Measurements from ENCODE around the gene TLR8.

The TLR8 gene

DNA sequence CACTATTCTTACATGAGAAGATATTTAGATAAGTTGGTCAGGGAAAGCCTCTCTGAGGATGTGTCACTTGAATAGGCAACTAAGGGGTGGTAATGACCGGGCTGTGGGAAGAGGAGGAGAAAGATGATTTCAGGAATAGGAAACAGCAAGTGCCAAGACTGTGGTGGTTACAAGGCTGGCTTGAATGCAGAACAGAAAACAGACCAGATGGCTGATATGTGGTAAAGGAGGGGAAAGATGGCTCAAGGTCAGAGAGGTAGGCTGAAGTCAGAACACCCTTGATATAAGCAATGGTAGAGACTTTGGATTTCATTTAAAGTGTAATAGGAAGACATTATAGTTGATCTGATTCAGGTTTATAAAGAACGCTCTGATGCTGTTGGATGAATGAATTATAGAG, 24.5 kb upstream of the TLR8 start:
- H3K4me1 ChIP-seq (ENCODE audit: control insufficient read depth, insufficient read depth, low read length, unreplicated experiment): no peaks in the 10 kb centered on the region
- no peak overlapping the region for H3K27ac ChIP-seq (ENCODE audit: low read depth, low read length)
- H3K79me2 ChIP-seq (ENCODE audit: control insufficient read depth, insufficient read depth, low read length, unreplicated experiment): no peaks in the 10 kb centered on the region
- H3K4me3 ChIP-seq (ENCODE audit: low read depth, low read length): no peak overlapping the region
- H3K27me3 ChIP-seq (ENCODE audit: insufficient read depth, low read length): peaks cover 33% of the 10 kb centered on the region
- H2AFZ ChIP-seq (ENCODE audit: low read length, unreplicated experiment): no peak overlapping the region
- no peaks in the 10 kb centered on the region for H3K36me3 ChIP-seq (ENCODE audit: insufficient read depth, low read length)

- H3K27me3 ChIP-seq (ENCODE audit: insufficient read depth, low read length): peaks cover 60% of the 10 kb centered on the region
- H3K27ac ChIP-seq (ENCODE audit: low read depth, low read length): no peak overlapping the region
- no peaks in the 10 kb centered on the region for H3K36me3 ChIP-seq (ENCODE audit: insufficient read depth, low read length)
Observed at GRCh38 chrX:12885508-12885907, 20.9 kb upstream of the TLR8 start.

GRCh38 chrX:12886545-12886944, 19.9 kb upstream of the TLR8 start:
- Histone ChIP-seq H3K79me2 (ENCODE audit: control insufficient read depth, insufficient read depth, low read length, unreplicated experiment) (no peaks in the 10 kb centered on the region), H3K4me3 (ENCODE audit: low read depth, low read length) (no peak overlapping the region), H3K4me1 (ENCODE audit: control insufficient read depth, insufficient read depth, low read length, unreplicated experiment) (no peaks in the 10 kb centered on the region), H3K27ac (ENCODE audit: low read depth, low read length) (no peak overlapping the region), H3K36me3 (ENCODE audit: insufficient read depth, low read length) (no peaks in the 10 kb centered on the region), H3K27me3 (ENCODE audit: insufficient read depth, low read length) (peaks cover 60% of the 10 kb centered on the region), H2AFZ (ENCODE audit: low read length, unreplicated experiment) (no peak overlapping the region)

More at GRCh38 chrX:12885508-12885907, 20.9 kb upstream of the TLR8 start:
- Histone ChIP-seq H3K79me2 (ENCODE audit: control insufficient read depth, insufficient read depth, low read length, unreplicated experiment) (no peaks in the 10 kb centered on the region), H3K4me1 (ENCODE audit: control insufficient read depth, insufficient read depth, low read length, unreplicated experiment) (no peaks in the 10 kb centered on the region), H2AFZ (ENCODE audit: low read length, unreplicated experiment) (no peak overlapping the region), H3K4me3 (ENCODE audit: low read depth, low read length) (no peak overlapping the region)

GRCh38 chrX:12887141-12887540, 19.3 kb upstream of the TLR8 start:
- no peaks in the 10 kb centered on the region for H3K4me1 ChIP-seq (ENCODE audit: control insufficient read depth, insufficient read depth, low read length, unreplicated experiment)
- peaks cover 60% of the 10 kb centered on the region for H3K27me3 ChIP-seq (ENCODE audit: insufficient read depth, low read length)
- H2AFZ ChIP-seq (ENCODE audit: low read length, unreplicated experiment): no peak overlapping the region
- no peak overlapping the region for H3K4me3 ChIP-seq (ENCODE audit: low read depth, low read length)
- no peaks in the 10 kb centered on the region for H3K79me2 ChIP-seq (ENCODE audit: control insufficient read depth, insufficient read depth, low read length, unreplicated experiment)
- no peaks in the 10 kb centered on the region for H3K36me3 ChIP-seq (ENCODE audit: insufficient read depth, low read length)
- no peak overlapping the region for H3K27ac ChIP-seq (ENCODE audit: low read depth, low read length)

DNA sequence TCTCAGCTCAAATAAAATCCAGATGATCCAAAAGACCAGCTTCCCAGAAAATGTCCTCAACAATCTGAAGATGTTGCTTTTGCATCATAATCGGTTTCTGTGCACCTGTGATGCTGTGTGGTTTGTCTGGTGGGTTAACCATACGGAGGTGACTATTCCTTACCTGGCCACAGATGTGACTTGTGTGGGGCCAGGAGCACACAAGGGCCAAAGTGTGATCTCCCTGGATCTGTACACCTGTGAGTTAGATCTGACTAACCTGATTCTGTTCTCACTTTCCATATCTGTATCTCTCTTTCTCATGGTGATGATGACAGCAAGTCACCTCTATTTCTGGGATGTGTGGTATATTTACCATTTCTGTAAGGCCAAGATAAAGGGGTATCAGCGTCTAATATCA, 18.7 kb upstream of the TLR8 start:
- no peaks in the 10 kb centered on the region for H3K79me2 ChIP-seq (ENCODE audit: control insufficient read depth, insufficient read depth, low read length, unreplicated experiment)
- H3K27me3 ChIP-seq (ENCODE audit: insufficient read depth, low read length): peaks cover 60% of the 10 kb centered on the region
- no peak overlapping the region for H3K27ac ChIP-seq (ENCODE audit: low read depth, low read length)
- H3K4me1 ChIP-seq (ENCODE audit: control insufficient read depth, insufficient read depth, low read length, unreplicated experiment): no peaks in the 10 kb centered on the region
- H3K36me3 ChIP-seq (ENCODE audit: insufficient read depth, low read length): no peaks in the 10 kb centered on the region
- no peak overlapping the region for H3K4me3 ChIP-seq (ENCODE audit: low read depth, low read length)
- H2AFZ ChIP-seq (ENCODE audit: low read length, unreplicated experiment): no peak overlapping the region

DNA sequence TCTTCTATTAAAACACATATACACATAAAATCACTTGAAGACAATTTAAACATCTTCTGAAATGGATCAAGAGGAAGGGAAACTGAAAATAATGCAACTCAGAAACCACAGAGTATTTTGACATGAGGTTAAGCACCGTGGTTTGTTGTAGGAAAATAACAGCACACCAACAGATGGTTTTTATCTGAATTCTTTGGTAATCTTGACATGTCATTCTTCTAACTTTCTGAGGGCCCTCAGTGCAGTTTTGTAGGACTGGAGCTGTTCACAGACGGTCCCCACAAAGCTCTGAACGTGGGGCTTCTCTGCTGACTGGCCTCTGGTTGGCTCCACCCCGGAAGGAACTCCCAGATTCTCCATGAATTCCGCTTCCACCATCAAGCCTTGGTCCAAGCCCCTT, 16.0 kb upstream of the TLR8 start:
- Histone ChIP-seq H3K27ac (ENCODE audit: low read depth, low read length) (no peak overlapping the region), H3K4me1 (ENCODE audit: control insufficient read depth, insufficient read depth, low read length, unreplicated experiment) (no peaks in the 10 kb centered on the region), H2AFZ (ENCODE audit: low read length, unreplicated experiment) (no peak overlapping the region), H3K36me3 (ENCODE audit: insufficient read depth, low read length) (no peaks in the 10 kb centered on the region), H3K79me2 (ENCODE audit: control insufficient read depth, insufficient read depth, low read length, unreplicated experiment) (no peaks in the 10 kb centered on the region), H3K27me3 (ENCODE audit: insufficient read depth, low read length) (peaks cover 41% of the 10 kb centered on the region), H3K4me3 (ENCODE audit: low read depth, low read length) (no peak overlapping the region)

DNA sequence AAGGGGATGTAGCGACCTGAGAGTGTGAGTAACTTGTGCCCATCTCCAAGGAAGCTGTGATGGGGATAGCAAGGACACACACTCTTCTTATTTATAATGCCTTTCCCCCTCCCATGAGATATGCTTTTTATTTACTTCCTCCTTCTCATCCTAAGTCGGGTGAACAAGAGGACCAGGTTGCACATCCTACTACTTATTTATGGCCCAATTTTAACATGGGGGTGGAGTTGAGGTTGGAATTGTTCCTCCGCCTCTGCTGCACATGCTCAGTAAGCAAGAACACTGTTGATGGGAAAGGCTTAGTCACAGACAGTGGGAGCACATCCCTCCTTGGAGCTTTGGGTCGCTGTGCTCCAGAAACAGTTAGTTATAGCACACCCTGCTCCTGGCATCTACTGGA, 15.2 kb upstream of the TLR8 start:
- H3K4me1 ChIP-seq (ENCODE audit: control insufficient read depth, insufficient read depth, low read length, unreplicated experiment): peaks cover 3% of the 10 kb centered on the region
- H3K27ac ChIP-seq (ENCODE audit: low read depth, low read length): no peak overlapping the region
- H3K4me3 ChIP-seq (ENCODE audit: low read depth, low read length): no peak overlapping the region
- peaks cover 34% of the 10 kb centered on the region for H3K27me3 ChIP-seq (ENCODE audit: insufficient read depth, low read length)
- no peaks in the 10 kb centered on the region for H3K36me3 ChIP-seq (ENCODE audit: insufficient read depth, low read length)
- H2AFZ ChIP-seq (ENCODE audit: low read length, unreplicated experiment): no peak overlapping the region
- H3K79me2 ChIP-seq (ENCODE audit: control insufficient read depth, insufficient read depth, low read length, unreplicated experiment): no peaks in the 10 kb centered on the region

GRCh38 chrX:12891915-12892506, 14.4 kb upstream of the TLR8 start:
- Histone ChIP-seq H3K27ac (ENCODE audit: low read depth, low read length) (no peak overlapping the region), H3K79me2 (ENCODE audit: control insufficient read depth, insufficient read depth, low read length, unreplicated experiment) (no peaks in the 10 kb centered on the region), H3K36me3 (ENCODE audit: insufficient read depth, low read length) (no peaks in the 10 kb centered on the region), H3K4me1 (ENCODE audit: control insufficient read depth, insufficient read depth, low read length, unreplicated experiment) (peaks cover 3% of the 10 kb centered on the region), H2AFZ (ENCODE audit: low read length, unreplicated experiment) (no peak overlapping the region), H3K4me3 (ENCODE audit: low read depth, low read length) (no peak overlapping the region), H3K27me3 (ENCODE audit: insufficient read depth, low read length) (peaks cover 26% of the 10 kb centered on the region)

DNA sequence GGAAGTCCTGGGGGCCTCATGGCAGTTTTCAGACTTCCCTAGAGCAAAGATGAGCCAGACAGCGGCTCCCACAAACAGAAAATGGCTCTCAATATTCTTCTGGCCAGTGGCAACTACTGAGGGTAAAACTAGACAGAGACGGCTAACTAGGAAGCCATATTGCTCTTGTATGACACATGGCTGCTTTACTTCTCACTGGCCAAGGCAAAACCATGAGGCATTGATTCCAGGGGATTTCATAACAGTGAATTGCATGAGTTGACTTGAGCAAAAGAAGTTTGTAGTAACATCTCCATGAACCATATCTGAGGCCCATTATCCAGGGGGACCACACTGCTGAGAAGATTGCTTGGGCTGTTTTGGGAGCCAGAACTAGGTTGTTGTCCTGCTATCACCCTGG, 13.7 kb upstream of the TLR8 start:
- Histone ChIP-seq H3K4me3 (ENCODE audit: low read depth, low read length) (no peak overlapping the region), H3K36me3 (ENCODE audit: insufficient read depth, low read length) (no peaks in the 10 kb centered on the region), H3K79me2 (ENCODE audit: control insufficient read depth, insufficient read depth, low read length, unreplicated experiment) (no peaks in the 10 kb centered on the region), H3K4me1 (ENCODE audit: control insufficient read depth, insufficient read depth, low read length, unreplicated experiment) (peaks cover 3% of the 10 kb centered on the region), H3K27ac (ENCODE audit: low read depth, low read length) (no peak overlapping the region), H2AFZ (ENCODE audit: low read length, unreplicated experiment) (no peak overlapping the region), H3K27me3 (ENCODE audit: insufficient read depth, low read length) (peaks cover 19% of the 10 kb centered on the region)

GRCh38 chrX:12894074-12895030, 12.1 kb upstream of the TLR8 start:
- Histone ChIP-seq H3K79me2 (ENCODE audit: control insufficient read depth, insufficient read depth, low read length, unreplicated experiment) (no peaks in the 10 kb centered on the region), H3K4me1 (ENCODE audit: control insufficient read depth, insufficient read depth, low read length, unreplicated experiment) (peaks cover 3% of the 10 kb centered on the region), H3K4me3 (ENCODE audit: low read depth, low read length) (no peak overlapping the region), H2AFZ (ENCODE audit: low read length, unreplicated experiment) (no peak overlapping the region), H3K27ac (ENCODE audit: low read depth, low read length) (no peak overlapping the region), H3K36me3 (ENCODE audit: insufficient read depth, low read length) (no peaks in the 10 kb centered on the region), H3K27me3 (ENCODE audit: insufficient read depth, low read length) (peaks cover 7% of the 10 kb centered on the region; the same call in 1 of the 2 replicates)

DNA sequence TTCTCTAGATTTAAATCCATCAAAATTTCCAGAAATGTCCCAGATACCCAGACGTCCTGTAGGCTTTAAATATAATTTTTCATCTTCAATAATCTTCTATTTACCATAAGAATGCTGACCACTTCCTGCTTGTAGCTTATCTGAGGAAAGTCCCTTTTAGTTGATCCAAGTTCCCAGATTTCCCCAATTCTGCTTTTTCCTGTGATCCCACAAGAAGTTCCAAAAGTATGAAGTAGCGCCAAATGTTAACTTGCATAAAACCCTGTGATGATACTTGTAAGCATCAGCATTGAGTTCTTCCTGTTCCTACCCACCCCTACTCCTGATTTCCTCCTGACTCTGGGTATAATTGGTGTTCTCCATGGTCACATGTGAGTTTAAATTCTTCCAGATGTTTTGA, 10.6 kb upstream of the TLR8 start:
- Histone ChIP-seq H2AFZ (ENCODE audit: low read length, unreplicated experiment) (no peak overlapping the region), H3K27me3 (ENCODE audit: insufficient read depth, low read length) (no peaks in the 10 kb centered on the region), H3K4me1 (ENCODE audit: control insufficient read depth, insufficient read depth, low read length, unreplicated experiment) (peaks cover 3% of the 10 kb centered on the region), H3K79me2 (ENCODE audit: control insufficient read depth, insufficient read depth, low read length, unreplicated experiment) (no peaks in the 10 kb centered on the region), H3K36me3 (ENCODE audit: insufficient read depth, low read length) (no peaks in the 10 kb centered on the region), H3K27ac (ENCODE audit: low read depth, low read length) (no peak overlapping the region), H3K4me3 (ENCODE audit: low read depth, low read length) (no peak overlapping the region)

All from ACC112 (cell line).